Panc1 (cell line): ENCODE measurements around the gene LEKR1. TPM values are rescaled to one million over a fixed set of nuclear protein-coding genes. Genes with fewer than 3 reads are reported as not detected.

ENCODE experiments used
- ATAC-seq: fragments of 200-7000 bp; cut with Tn5 transposase; 2 replicates; pipeline ENCODE4 v1.9.1; 2020; ENCODE audit warnings: mild to moderate bottlenecking, moderate library complexity
- BruUV-seq: library from RNA; stranded (reverse); fragments of 400-500 nt; replicated peaks from 2 replicates; lab custom pipeline; 2021; lab: Mats Ljungman, UMichigan
- CTCF ChIA-PET: fragments of 300-600 bp; sonication (Branson Sonifier 250); formaldehyde crosslinking; loops from one replicate; lab custom pipeline; 2022; ENCODE audit warnings: antibody characterized with exemption; lab: Charles Lee
- POLR2A ChIA-PET: fragments of 300-600 bp; sonication (Branson Sonifier 250); formaldehyde crosslinking; loops from one replicate; lab custom pipeline; 2022; ENCODE audit warnings: antibody characterized with exemption; lab: Charles Lee
- DNase-seq: peaks from one replicate; pipeline ENCODE4 v3.0.0-alpha.2; 2010; ENCODE audit warnings: low read depth, low spot score
- H3K27ac ChIP-seq: 2 replicates; pipeline ENCODE4 v1.5.1; 2011; ENCODE audit warnings: mild to moderate bottlenecking, low read length, inconsistent platforms
- H3K27me3 ChIP-seq: fragments of 200-500 bp; sonication (Bioruptor generic); 2 replicates; pipeline ENCODE4 v1.6.0; 2014; ENCODE audit warnings: low read length, inconsistent platforms; ENCODE audit not compliant: control insufficient read depth, insufficient read depth
- H3K36me3 ChIP-seq: fragments of 200-500 bp; sonication (Bioruptor generic); 2 replicates; pipeline ENCODE4 v1.5.1; 2014; ENCODE audit warnings: inconsistent platforms, mild to moderate bottlenecking, low read length, moderate library complexity; ENCODE audit not compliant: control insufficient read depth, insufficient read depth
- H3K4me1 ChIP-seq: 2 replicates; pipeline ENCODE4 v1.5.1; 2011; ENCODE audit warnings: inconsistent platforms, mild to moderate bottlenecking, low read length, moderate library complexity; ENCODE audit not compliant: control insufficient read depth, insufficient read depth
- H3K4me3 ChIP-seq, 2 experiments: 2 replicates each; pipeline ENCODE4 v1.5.1; 2011 to 2012; ENCODE audit warnings: low read depth in 2 of 2, low read length in 2 of 2, mild to moderate bottlenecking in 2 of 2, inconsistent platforms in 1 of 2, moderate library complexity in 1 of 2
- H3K9me3 ChIP-seq: fragments of 200-500 bp; sonication (Bioruptor generic); 2 replicates; pipeline ENCODE4 v1.5.1; 2014; ENCODE audit warnings: low read depth, mild to moderate bottlenecking, inconsistent platforms, low read length, moderate library complexity; ENCODE audit not compliant: control insufficient read depth, insufficient read depth
- CTCF ChIP-seq: fragments of 450-650 bp; IDR thresholded peaks from 2 replicates; pipeline ENCODE4 v1.5.1; 2017; ENCODE audit warnings: mild to moderate bottlenecking
- POLR2AphosphoS5 ChIP-seq: IDR thresholded peaks from 2 replicates; pipeline ENCODE4 v1.6.1; 2012; ENCODE audit warnings: mild to moderate bottlenecking, low read depth, low read length, moderate library complexity
- SIN3A ChIP-seq: IDR thresholded peaks from 2 replicates; pipeline ENCODE4 v1.6.1; 2012; ENCODE audit warnings: low read depth, mild to moderate bottlenecking, low read length, moderate library complexity, borderline replicate concordance; ENCODE audit not compliant: insufficient read depth
- TCF7L2 ChIP-seq: IDR thresholded peaks from 2 replicates; pipeline ENCODE4 v1.6.1; 2011; ENCODE audit warnings: mild to moderate bottlenecking, low read depth, low read length, inconsistent platforms
- in situ Hi-C: cut with HindIII; loops from 2 replicates; pipeline ENCODE4 v1.10.0; 2016; ENCODE audit warnings: low sequenced_read_pairs, low pct_unique_long_range_greater_than_20kb
- intact Hi-C: fragments of 100-400 bp; cut with micrococcal nuclease; formaldehyde crosslinking; loops from one replicate; pipeline ENCODE4 v1.10.0; 2022; ENCODE audit not compliant: unreplicated experiment
- total RNA-seq: library from RNA; stranded (reverse); gene quantifications from one replicate; pipeline ENCODE4 v1.2.1, GENCODE V29; 2021; ENCODE audit not compliant: unreplicated experiment
- TF ChIP-seq, protein P1 (sequence below), 2 experiments: IDR thresholded peaks; 2 replicates each; pipeline ENCODE4 v1.6.1; 2011 to 2012; ENCODE audit warnings: low read depth in 2 of 2, control low read depth in 1 of 2, low read length in 1 of 2, mild to moderate bottlenecking in 1 of 2, moderate library complexity in 1 of 2; ENCODE audit not compliant: insufficient read depth in 1 of 2

Gene LEKR1
- total RNA-seq, 1 experiment from 2014 or later: not detected

DNA sequence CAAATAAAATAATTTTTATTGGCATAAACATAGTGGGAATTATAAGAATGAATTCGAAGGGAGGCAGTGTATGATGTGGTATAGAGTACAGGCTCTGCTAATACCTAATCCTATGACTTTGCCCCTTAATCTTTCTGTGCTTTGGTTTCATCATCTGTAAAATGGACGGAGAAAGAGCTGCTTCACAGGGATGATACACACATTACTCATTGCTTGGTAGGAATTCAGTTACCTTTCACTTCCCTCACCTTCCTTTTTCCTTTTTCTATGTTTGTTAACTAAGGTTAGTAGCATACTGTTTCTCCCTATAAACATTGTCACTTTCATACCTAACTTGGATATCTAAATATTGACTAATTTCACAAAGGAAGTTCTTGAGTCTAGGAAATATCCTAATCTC, 36.2 kb downstream of the LEKR1 start:
- Histone ChIP-seq H3K4me3 (no peak overlapping the region), H3K9me3 (no peaks in the 10 kb centered on the region), H3K27me3 (no peaks in the 10 kb centered on the region), H3K27ac (no peak overlapping the region), H3K36me3 (no peaks in the 10 kb centered on the region), H3K4me1 (no peaks in the 10 kb centered on the region)
- no peak for ATAC-seq
- DNase-seq: no peak
- ChIA-PET POLR2A (no interaction called here), CTCF (no interaction called here)
- intact Hi-C loops (no loop called here), in situ Hi-C loops (no loop called here)
- TF ChIP-seq, protein P1, sequence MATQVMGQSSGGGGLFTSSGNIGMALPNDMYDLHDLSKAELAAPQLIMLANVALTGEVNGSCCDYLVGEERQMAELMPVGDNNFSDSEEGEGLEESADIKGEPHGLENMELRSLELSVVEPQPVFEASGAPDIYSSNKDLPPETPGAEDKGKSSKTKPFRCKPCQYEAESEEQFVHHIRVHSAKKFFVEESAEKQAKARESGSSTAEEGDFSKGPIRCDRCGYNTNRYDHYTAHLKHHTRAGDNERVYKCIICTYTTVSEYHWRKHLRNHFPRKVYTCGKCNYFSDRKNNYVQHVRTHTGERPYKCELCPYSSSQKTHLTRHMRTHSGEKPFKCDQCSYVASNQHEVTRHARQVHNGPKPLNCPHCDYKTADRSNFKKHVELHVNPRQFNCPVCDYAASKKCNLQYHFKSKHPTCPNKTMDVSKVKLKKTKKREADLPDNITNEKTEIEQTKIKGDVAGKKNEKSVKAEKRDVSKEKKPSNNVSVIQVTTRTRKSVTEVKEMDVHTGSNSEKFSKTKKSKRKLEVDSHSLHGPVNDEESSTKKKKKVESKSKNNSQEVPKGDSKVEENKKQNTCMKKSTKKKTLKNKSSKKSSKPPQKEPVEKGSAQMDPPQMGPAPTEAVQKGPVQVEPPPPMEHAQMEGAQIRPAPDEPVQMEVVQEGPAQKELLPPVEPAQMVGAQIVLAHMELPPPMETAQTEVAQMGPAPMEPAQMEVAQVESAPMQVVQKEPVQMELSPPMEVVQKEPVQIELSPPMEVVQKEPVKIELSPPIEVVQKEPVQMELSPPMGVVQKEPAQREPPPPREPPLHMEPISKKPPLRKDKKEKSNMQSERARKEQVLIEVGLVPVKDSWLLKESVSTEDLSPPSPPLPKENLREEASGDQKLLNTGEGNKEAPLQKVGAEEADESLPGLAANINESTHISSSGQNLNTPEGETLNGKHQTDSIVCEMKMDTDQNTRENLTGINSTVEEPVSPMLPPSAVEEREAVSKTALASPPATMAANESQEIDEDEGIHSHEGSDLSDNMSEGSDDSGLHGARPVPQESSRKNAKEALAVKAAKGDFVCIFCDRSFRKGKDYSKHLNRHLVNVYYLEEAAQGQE (IDR thresholded peaks at IDR 0.05; ENCODE audit: insufficient read depth in 1 of 2, low read depth in 2 of 2, low read length in 1 of 2): no peak
- TF ChIP-seq SIN3A: no peak
- TF ChIP-seq CTCF: no peak
- TF ChIP-seq POLR2AphosphoS5: no peak
- TF ChIP-seq TCF7L2: no peak
- BruUV-seq: no TSS peak

- ATAC-seq (no peak), DNase-seq (no peak)
- no peak overlapping the region for H3K27ac ChIP-seq
- H3K4me1 ChIP-seq: no peaks in the 10 kb centered on the region
- no peaks in the 10 kb centered on the region for H3K9me3 ChIP-seq
- no peak overlapping the region for H3K4me3 ChIP-seq
- BruUV-seq: no TSS peak
- H3K27me3 ChIP-seq: no peaks in the 10 kb centered on the region
- TF ChIP-seq POLR2AphosphoS5: no peak
- TF ChIP-seq, protein P1 (IDR thresholded peaks at IDR 0.05; ENCODE audit: insufficient read depth in 1 of 2, low read depth in 2 of 2, low read length in 1 of 2): no peak
- TF ChIP-seq SIN3A: no peak
- intact Hi-C loops (no loop called here), in situ Hi-C loops (no loop called here)
- ChIA-PET POLR2A (no interaction called here), CTCF (no interaction called here)
- H3K36me3 ChIP-seq: no peaks in the 10 kb centered on the region
Observed at GRCh38 chr3:156865732-156866131, 39.6 kb downstream of the LEKR1 start.
